SHP77 treated with DMSO at 0.1 percent for 48 hours (cell line): ENCODE measurements around the gene CEMP1.
A peak's percentile ranks its signal among the peaks of the same experiment; 100 is the strongest.
"Not testable (repeated sequence)": the region's sequence is repeated elsewhere in the genome, so short reads cannot be mapped to it uniquely, and the experiment has no call there.

ENCODE experiments used
- DNase-seq: peaks from one replicate; lab custom pipeline; 2025; lab: John Stamatoyannopoulos, UW

The CEMP1 gene

GRCh38 chr16:2537451-2538379, 6.5 kb upstream of the CEMP1 start, which contains the start of gene PDPK1:
TSS of gene PDPK1 (plus strand) at chr16:2538021. CDS start at chr16:2538113, 92 bp downstream.
- peak; percentile 48 for DNase-seq

GRCh38 chr16:2535625-2536013, 4.4 kb upstream of the CEMP1 start:
- DNase-seq = no peak

- DNase-seq = not testable (repeated sequence)
These were observed 3.1 kb upstream of the CEMP1 start for GRCh38 chr16:2534335-2534734.

- no peak for DNase-seq
These were observed 2.7 kb upstream of the CEMP1 start for GRCh38 chr16:2533912-2534311.

GRCh38 chr16:2533142-2533755, 2.0 kb upstream of the CEMP1 start:
- DNase-seq = not testable (repeated sequence)

- peak; percentile 12 for DNase-seq
These were observed 1.4 kb upstream of the CEMP1 start for GRCh38 chr16:2532494-2533141.

GRCh38 chr16:2531696-2532493, 687 bp upstream of the CEMP1 start:
- DNase-seq = peak; percentile 83

GRCh38 chr16:2530629-2531318, 434 bp downstream of the CEMP1 start:
- DNase-seq = no peak

- DNase-seq = no peak
These were observed 1.1 kb downstream of the CEMP1 start for GRCh38 chr16:2529961-2530628.

- DNase-seq = no peak
These were observed 1.9 kb downstream of the CEMP1 start for GRCh38 chr16:2529061-2529931.

- no peak for DNase-seq
These were observed 2.8 kb downstream of the CEMP1 start for GRCh38 chr16:2528161-2529060.

- DNase-seq = no peak
These were observed 3.5 kb downstream of the CEMP1 start for GRCh38 chr16:2527784-2528100.

GRCh38 chr16:2527071-2527783, 4.0 kb downstream of the CEMP1 start:
- DNase-seq = no peak

- no peak for DNase-seq
These were observed 5.1 kb downstream of the CEMP1 start for GRCh38 chr16:2526135-2526534.

- DNase-seq = no peak
These were observed 6.8 kb downstream of the CEMP1 start for GRCh38 chr16:2524339-2524938.

GRCh38 chr16:2523801-2524231, 7.4 kb downstream of the CEMP1 start:
- DNase-seq = no peak

GRCh38 chr16:2520784-2521531, 10.2 kb downstream of the CEMP1 start:
- no peak for DNase-seq
